HepG2 (cell line): ENCODE measurements around the gene CNTD1. TPM values are rescaled to one million over a fixed set of nuclear protein-coding genes. Genes with fewer than 3 reads are reported as not detected.

Source experiments
- ATF3 ChIP-seq: sonication (generic); formaldehyde crosslinking; IDR thresholded peaks from 2 replicates; pipeline ENCODE4 v1.4.0; 2020; ENCODE audit warnings: missing genetic modification reagents
- CBX2 ChIP-seq, 2 experiments: fragments of 200-600 bp in 1 of 2; sonication (generic); formaldehyde crosslinking in 1 of 2; IDR thresholded peaks; 2 replicates each; pipeline versions ENCODE4 v1.7.0 to v1.8.1; 2018 to 2022; ENCODE audit warnings: low read depth in 2 of 2, low read length in 1 of 2, mild to moderate bottlenecking in 1 of 2, missing genetic modification reagents in 1 of 2
- CEBPB ChIP-seq: IDR thresholded peaks from 2 replicates; pipeline ENCODE4 v1.6.1; 2011; ENCODE audit warnings: low read depth, low read length, improper control_type of control experiment, borderline replicate concordance
- DBP ChIP-seq: sonication (generic); formaldehyde crosslinking; IDR thresholded peaks from 2 replicates; pipeline ENCODE4 v1.4.0; 2020; ENCODE audit warnings: missing genetic modification reagents; ENCODE audit errors: not compliant biosample characterization
- FOXC1 ChIP-seq: sonication (generic); formaldehyde crosslinking; IDR thresholded peaks from 2 replicates; pipeline ENCODE4 v1.8.0; 2022; ENCODE audit warnings: mild to moderate bottlenecking, missing genetic modification reagents, borderline replicate concordance
- HBP1 ChIP-seq: IDR thresholded peaks from 2 replicates; pipeline ENCODE4 v1.6.1; 2016; ENCODE audit warnings: low read depth, control low read depth
- JDP2 ChIP-seq: sonication (generic); formaldehyde crosslinking; IDR thresholded peaks from 2 replicates; pipeline ENCODE4 v1.8.1; 2022; ENCODE audit warnings: missing genetic modification reagents, borderline replicate concordance
- MIER2 ChIP-seq: IDR thresholded peaks from 2 replicates; pipeline ENCODE4 v1.6.1; 2016; ENCODE audit warnings: missing biosample characterization, missing genetic modification reagents
- NFATC3 ChIP-seq: sonication (generic); formaldehyde crosslinking; IDR thresholded peaks from 2 replicates; pipeline ENCODE4 v1.5.1; 2020; ENCODE audit warnings: mild to moderate bottlenecking, missing genetic modification reagents
- RCOR2 ChIP-seq: IDR thresholded peaks from 2 replicates; pipeline ENCODE4 v1.6.1; 2016; ENCODE audit warnings: missing biosample characterization, missing genetic modification reagents
- RFX3 ChIP-seq: IDR thresholded peaks from 2 replicates; pipeline ENCODE4 v1.6.1; 2016; ENCODE audit warnings: missing biosample characterization, missing genetic modification reagents
- SCMH1 ChIP-seq: sonication (generic); formaldehyde crosslinking; IDR thresholded peaks from 2 replicates; pipeline ENCODE4 v1.9.0; 2021; ENCODE audit warnings: missing genetic modification reagents, mild to moderate bottlenecking, borderline replicate concordance
- SKI ChIP-seq: fragments of 450-650 bp; IDR thresholded peaks from one replicate; pipeline ENCODE4 v1.6.1; 2018; ENCODE audit warnings: mild to moderate bottlenecking; ENCODE audit not compliant: partially characterized antibody
- TFDP1 ChIP-seq: IDR thresholded peaks from 2 replicates; pipeline ENCODE4 v1.6.1; 2016; ENCODE audit warnings: missing compliant biosample characterization, missing genetic modification reagents, borderline replicate concordance
- ZNF33B ChIP-seq: sonication (generic); formaldehyde crosslinking; IDR thresholded peaks from 2 replicates; pipeline ENCODE4 v1.5.1; 2020; ENCODE audit warnings: mild to moderate bottlenecking, missing genetic modification reagents
- ZNF510 ChIP-seq: sonication (generic); formaldehyde crosslinking; IDR thresholded peaks from 2 replicates; pipeline ENCODE4 v1.4.0; 2020; ENCODE audit warnings: low read depth, mild to moderate bottlenecking, missing genetic modification reagents
- ZNF609 ChIP-seq: sonication (generic); formaldehyde crosslinking; IDR thresholded peaks from 2 replicates; pipeline ENCODE4 v1.4.0; 2020; ENCODE audit warnings: mild to moderate bottlenecking, missing genetic modification reagents, borderline replicate concordance
- ZNF703 ChIP-seq: sonication (generic); formaldehyde crosslinking; IDR thresholded peaks from 2 replicates; pipeline ENCODE4 v1.5.1; 2020; ENCODE audit warnings: missing genetic modification reagents, mild to moderate bottlenecking, moderate library complexity, borderline replicate concordance
- ZSCAN21 ChIP-seq: sonication (generic); formaldehyde crosslinking; IDR thresholded peaks from 2 replicates; pipeline ENCODE4 v1.8.0; 2022; ENCODE audit warnings: mild to moderate bottlenecking, missing genetic modification reagents, moderate library complexity, borderline replicate concordance
- polyA plus RNA-seq, 8 experiments: library from polyadenylated mRNA; depleted of rRNA in 3 of 8; stranded (reverse) in 7 of 8; unstranded in 1 of 8; fragments of >200 nt; fragmentation: Illumina TruSeq in 4 of 8; extraction: Trizol in 4 of 8; gene quantifications; 2 replicates each; pipeline versions ENCODE4 v1.2.1 to v1.2.3, GENCODE V29; 2011 to 2016; ENCODE audit warnings: low read depth in 4 of 8, missing spikeins in 1 of 8, mixed read lengths in 1 of 8; ENCODE audit not compliant: insufficient read depth in 1 of 8
- total RNA-seq, 5 experiments: library from RNA; depleted of rRNA; stranded (reverse); fragments of >200 nt; fragmentation: Illumina TruSeq; extraction: Trizol; gene quantifications; 2 replicates each; pipeline ENCODE4 v1.2.3, GENCODE V29; 2016; ENCODE audit warnings: low read depth in 1 of 5

The CNTD1 gene
- total and polyA plus RNA-seq, 2 of the 13 experiments (the other 11 are each of a cell fraction or from before 2014, with no cell fraction given): 0.11 to 0.15 TPM

GRCh38 chr17:42798383-42799380, at the start of gene CNTD1, which contains the start of gene COA3 (continued):
- TF ChIP-seq TFDP1 (CRISPR knock-in tag): peak; percentile 99
- TF ChIP-seq CBX2 (IDR thresholded peaks at IDR 0.05; ENCODE audit: low read depth, low read length): no peak
- TF ChIP-seq CBX2 (CRISPR knock-in tag; IDR thresholded peaks at IDR 0.05; ENCODE audit: low read depth): no peak
- TF ChIP-seq ATF3: no peak
- TF ChIP-seq ZNF33B (CRISPR knock-in tag): peak; percentile 97
- 0 out of 2 replicates have a peak, but pooled peaks have one; percentile 62 for TF ChIP-seq ZNF703 (CRISPR knock-in tag)
- TF ChIP-seq ZNF609 (CRISPR knock-in tag): no peak
- TF ChIP-seq SCMH1 (CRISPR knock-in tag): no peak
- TF ChIP-seq DBP (CRISPR knock-in tag): peak; percentile 52
- TF ChIP-seq SKI: peak; percentile 28
- no peak for TF ChIP-seq JDP2 (CRISPR knock-in tag)
- TF ChIP-seq RCOR2 (CRISPR knock-in tag): peak; percentile 63; the same call in 1 of the 2 replicates
- TF ChIP-seq CEBPB: no peak
- peak; percentile 97 for TF ChIP-seq NFATC3
- peak; percentile 97; the same call in 1 of the 2 replicates for TF ChIP-seq FOXC1 (CRISPR knock-in tag)
- no peak; the same call in 1 of the 2 replicates for TF ChIP-seq RFX3
- peak; percentile 89; the same call in 1 of the 2 replicates for TF ChIP-seq ZSCAN21
- peak; percentile 92; the same call in 1 of the 2 replicates for TF ChIP-seq ZNF510
- peak; percentile 85 for TF ChIP-seq HBP1
- peak; percentile 57 for TF ChIP-seq MIER2 (CRISPR knock-in tag)
